ENCODE measurements around the gene NEUROG2.

NEUROG2 gene

GRCh38 chr4:112521123-112522023, 5.4 kb upstream of the NEUROG2 start:
- DNase-seq (ENCODE audit: low spot score), result no peak

GRCh38 chr4:112520598-112521122, 4.7 kb upstream of the NEUROG2 start:
- DNase-seq (ENCODE audit: low spot score), result no peak

- DNase-seq (ENCODE audit: low spot score), result no peak
Observed at GRCh38 chr4:112519689-112520597, 4.0 kb upstream of the NEUROG2 start.

GRCh38 chr4:112518675-112519074, 2.7 kb upstream of the NEUROG2 start:
- DNase-seq (ENCODE audit: low spot score), result no peak

DNA sequence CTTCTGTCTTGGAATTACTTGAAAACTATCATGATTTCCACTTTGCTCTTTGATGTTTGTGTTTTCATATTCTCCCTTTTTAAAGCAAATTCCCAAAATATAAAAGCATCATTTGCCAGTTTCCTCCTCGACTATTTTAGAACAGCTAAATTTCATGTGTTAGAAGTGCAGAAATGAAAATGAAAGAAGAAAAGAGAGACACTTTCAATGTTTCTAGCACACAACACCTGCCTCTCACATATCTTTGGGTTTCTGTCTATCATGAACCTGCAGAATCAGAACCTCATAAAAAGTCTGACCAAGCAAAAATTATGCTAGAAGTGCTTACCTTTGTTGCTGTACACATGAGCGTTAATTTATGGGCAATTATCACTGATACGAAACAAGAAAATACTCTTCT, 1.9 kb upstream of the NEUROG2 start:
- no peak for DNase-seq (ENCODE audit: low spot score)

DNA sequence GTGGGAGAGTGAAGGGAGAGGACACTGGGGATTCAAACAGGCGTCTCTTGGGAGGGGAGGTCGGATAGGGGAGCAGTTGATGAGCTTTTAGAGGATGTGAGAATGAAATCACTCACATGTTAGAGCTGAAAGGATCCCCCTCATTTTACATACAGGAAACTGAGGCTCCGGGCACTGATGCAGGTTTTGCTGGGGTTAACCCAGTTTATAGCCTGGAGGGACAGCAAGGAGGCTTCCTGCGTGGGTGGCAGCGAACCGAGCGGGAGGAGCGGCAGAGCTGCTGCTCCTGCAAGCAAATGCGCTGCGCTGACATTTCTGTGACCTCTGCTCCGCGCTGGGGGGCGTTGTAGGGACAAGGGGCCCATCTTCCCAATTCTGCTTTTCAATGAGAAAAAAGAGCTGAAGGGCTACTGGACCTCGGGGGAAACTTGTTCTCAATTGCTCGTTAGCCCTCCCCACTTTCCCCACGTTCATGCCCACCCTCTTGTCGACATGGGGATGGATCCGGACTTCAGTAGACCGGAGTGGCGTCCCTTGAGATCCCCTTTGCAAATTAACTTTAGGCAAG, 1.2 kb upstream of the NEUROG2 start:
- no peak for DNase-seq (ENCODE audit: low spot score)

GRCh38 chr4:112516471-112517066, 589 bp upstream of the NEUROG2 start:
- DNase-seq (ENCODE audit: low spot score), result no peak

DNA sequence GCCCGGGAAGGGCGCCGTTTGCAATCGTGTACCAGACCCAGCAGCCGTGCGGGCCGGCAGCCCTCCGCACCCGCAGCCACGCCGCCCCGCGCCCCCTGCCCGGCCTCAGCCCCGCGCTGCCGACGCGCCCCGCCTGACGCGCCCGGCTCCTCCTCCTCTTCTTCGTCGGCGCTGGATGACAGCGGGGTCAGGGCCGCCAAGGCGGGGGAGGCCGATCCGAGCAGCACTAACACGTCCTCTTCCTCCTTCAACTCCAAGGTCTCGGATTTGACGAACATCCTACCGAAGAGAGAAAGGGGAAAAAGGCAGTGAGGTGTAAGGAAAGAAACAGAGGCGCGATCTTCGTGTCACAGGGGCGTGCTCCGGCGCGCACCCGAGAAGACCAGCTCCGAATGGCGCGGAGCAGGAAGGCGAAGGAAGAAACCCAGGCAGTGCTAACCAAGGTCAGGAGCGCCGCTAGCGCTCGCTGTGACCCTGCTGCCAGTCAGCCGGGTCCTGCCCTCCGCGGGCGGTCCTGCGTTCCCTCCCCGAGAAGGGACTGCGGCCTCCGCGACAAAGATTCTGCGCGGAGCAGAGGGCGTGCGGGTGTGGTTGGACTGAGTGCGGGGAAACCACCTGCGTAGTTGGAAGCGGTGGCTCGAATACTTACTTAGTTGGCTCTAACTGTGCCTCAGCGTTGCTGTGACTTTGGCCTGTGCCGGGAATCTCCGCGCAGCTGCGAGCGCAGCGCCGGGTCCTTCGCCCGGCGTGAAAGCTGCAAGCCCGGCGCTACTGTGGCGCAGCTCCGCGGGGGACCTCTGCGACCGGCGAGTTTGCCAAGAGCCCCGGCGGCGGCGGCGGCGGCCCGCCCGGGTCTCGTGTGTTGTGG, 548 bp downstream of the NEUROG2 start:
- no peak for DNase-seq (ENCODE audit: low spot score)

- DNase-seq (ENCODE audit: low spot score), result no peak
Observed at GRCh38 chr4:112514647-112515197, 1.3 kb downstream of the NEUROG2 start.

DNA sequence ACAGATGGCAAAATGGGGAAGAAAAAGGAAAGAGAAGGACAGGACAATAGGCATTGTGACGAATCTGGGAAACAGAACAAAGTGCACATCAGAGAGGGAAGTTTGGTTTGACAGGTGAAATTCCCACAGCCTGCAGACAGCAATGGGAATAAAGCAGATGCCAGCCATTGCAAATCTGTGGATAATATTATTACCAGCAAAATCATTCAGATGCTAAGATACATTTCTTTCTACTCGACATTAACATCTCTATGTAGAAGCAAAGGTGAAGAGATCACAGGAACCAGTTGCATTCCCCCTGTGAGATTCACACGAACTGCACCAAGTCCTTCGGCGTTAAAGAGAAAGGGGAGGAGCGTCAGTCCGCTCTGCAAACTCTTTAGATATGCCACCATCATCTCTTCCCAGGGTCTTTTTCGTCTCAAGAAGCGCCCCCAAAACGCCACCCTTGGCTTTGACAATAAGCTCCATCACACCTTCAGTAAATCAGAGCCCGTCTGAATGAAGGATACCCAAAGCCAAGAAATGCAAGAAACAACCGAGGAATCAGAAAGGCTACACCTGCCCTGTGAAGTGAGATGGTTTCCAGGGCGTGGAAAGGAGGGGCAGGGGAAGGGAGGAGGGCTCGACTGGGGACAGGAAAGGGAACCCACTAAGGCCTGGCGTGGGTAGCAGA, 1.9 kb downstream of the NEUROG2 start:
- DNase-seq (ENCODE audit: low spot score), result no peak

DNA sequence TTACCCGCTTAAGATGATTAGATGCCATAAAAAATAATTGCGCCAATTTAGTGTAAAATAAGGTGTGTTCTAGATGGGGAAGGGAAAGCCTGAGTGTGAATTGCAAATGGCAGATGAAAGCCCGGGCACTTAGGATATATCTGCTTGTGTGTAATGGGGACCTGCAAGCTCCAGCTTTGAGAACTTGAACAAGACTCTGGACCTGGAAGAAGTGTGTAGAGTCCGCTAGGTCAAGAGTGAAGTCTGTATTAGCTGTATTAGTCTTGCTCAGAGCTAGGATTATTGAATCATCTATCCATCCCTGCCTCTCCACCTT, 4.2 kb downstream of the NEUROG2 start:
- DNase-seq (ENCODE audit: low spot score), result no peak

DNA sequence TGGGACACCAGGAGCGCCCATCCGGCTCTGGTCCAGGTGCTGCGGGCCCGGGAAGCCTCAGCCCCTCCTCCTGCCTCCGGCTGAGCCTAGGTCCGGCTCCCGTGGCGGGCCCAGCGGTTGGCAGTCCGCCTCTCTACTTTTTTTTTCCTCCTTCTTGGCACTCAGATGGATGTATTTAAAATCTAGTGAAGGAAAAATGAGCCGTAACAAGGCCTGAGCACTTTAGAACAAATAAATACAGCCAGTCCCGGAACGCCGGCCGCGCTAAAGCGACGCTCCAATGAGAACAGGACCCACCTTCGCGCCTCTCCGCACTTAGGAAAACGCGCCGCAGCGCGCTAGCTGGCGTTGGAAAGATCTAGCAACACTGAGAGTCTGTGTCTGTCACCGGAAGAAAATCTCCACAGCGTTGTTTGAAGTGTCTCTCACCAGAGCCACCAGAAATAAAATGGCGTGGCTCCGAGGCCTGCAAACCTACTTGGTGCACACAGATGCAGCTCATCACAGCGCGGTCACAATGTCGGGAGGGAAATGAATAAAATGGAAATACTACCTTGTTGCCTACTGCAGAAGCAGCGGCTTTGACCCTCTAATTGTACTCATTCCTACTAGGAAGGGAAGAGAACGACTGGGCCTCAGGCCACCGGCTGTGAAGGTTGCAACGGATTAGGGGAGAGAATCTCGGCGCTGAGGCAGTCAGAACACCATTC, 4.7 kb downstream of the NEUROG2 start:
- DNase-seq (ENCODE audit: low spot score), result no peak

- DNase-seq (ENCODE audit: low spot score), result no peak
Observed at GRCh38 chr4:112510291-112511092, 5.5 kb downstream of the NEUROG2 start.

GRCh38 chr4:112509243-112510141, 6.5 kb downstream of the NEUROG2 start:
- no peak for DNase-seq (ENCODE audit: low spot score)

GRCh38 chr4:112508356-112508755, 7.6 kb downstream of the NEUROG2 start:
- no peak for DNase-seq (ENCODE audit: low spot score)

- DNase-seq (ENCODE audit: low spot score), result no peak
Observed at GRCh38 chr4:112504807-112505206, 11.2 kb downstream of the NEUROG2 start.

- DNase-seq (ENCODE audit: low spot score), result no peak
Observed at GRCh38 chr4:112502871-112503270, 13.1 kb downstream of the NEUROG2 start.

GRCh38 chr4:112492321-112492720, 23.7 kb downstream of the NEUROG2 start:
- no peak for DNase-seq (ENCODE audit: low spot score)
